ENCODE measurements around the gene NKAPL.
A peak's percentile ranks its signal among the peaks of the same experiment; 100 is the strongest.

The NKAPL gene

DNA sequence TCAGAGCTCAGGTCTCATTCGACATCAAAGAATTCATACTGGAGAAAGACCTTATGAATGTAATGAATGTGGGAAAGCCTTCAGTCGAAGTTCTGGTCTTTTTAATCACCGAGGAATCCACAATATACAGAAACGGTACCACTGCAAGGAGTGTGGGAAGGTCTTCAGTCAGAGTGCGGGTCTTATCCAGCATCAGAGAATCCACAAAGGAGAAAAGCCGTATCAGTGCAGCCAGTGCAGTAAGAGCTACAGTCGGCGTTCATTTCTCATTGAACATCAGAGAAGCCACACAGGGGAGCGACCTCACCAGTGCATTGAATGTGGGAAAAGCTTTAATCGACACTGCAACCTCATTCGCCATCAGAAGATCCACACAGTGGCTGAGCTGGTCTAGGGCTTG is 26.3 kb upstream of the NKAPL start:
- H3K9me3 Mint-ChIP-seq: no peaks in the 10 kb centered on the region
- no peak overlapping the region for H3K4me3 Mint-ChIP-seq
- ATAC-seq (no peak), DNase-seq (ENCODE audit: low spot score in 2 of 2) (no peak)
- H3K4me1 Mint-ChIP-seq: no peaks in the 10 kb centered on the region
- peaks cover 44% of the 10 kb centered on the region for H3K36me3 Mint-ChIP-seq
- no peak overlapping the region for H3K27ac Mint-ChIP-seq

DNA sequence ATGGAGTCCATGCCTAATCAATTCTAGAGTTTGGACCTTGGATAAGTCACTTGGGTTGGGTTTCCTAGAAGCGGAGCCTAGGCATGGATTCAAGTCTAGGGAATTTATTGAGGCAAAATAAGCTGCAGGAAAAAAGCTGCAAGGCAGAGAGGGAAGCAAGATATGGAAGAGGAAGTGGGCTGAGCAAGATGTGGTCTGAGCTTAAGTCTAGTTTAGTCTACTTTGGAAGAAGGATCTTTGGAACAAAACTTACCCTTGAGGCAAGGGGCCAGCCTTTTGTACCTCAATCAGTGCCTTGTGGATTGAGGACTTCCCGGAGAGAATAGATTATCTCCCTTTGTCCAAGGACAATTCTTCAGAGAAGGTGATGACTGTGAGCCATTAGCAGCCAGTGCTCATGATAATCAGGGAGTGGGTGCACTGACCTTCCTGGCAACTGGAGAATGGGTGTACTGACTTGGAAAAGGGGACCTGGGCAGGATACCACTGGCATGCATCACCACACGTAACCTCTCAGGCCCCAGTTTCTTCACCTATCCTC is 23.1 kb upstream of the NKAPL start:
- H3K36me3 Mint-ChIP-seq: peaks cover 16% of the 10 kb centered on the region
- H3K9me3 Mint-ChIP-seq: no peaks in the 10 kb centered on the region
- H3K4me1 Mint-ChIP-seq: no peaks in the 10 kb centered on the region
- no peak overlapping the region for H3K27ac Mint-ChIP-seq
- H3K4me3 Mint-ChIP-seq: no peak overlapping the region
- DNase-seq (ENCODE audit: low spot score in 2 of 2) (no peak), ATAC-seq (no peak)

DNA sequence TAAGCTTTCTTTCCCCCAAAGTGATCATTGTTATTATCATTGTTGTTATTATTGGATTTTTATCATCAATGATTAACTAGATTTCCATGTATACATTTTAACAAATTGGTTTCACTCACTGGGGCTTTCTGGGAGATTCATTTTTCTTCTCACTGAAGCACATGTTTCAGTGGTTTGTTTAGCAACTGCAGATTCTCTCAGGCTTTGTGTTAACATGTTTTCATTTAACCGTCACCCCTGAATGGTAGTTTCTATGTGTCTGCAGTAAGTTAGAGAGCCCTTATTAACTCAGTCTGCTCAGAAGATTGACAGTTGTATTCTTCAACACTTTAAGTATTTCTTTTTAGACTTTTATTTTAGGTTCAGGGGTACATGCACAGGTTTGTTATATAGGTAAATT is 19.5 kb upstream of the NKAPL start:
- no peak for ATAC-seq
- Mint-ChIP-seq H3K9me3 (no peaks in the 10 kb centered on the region), H3K27ac (no peak overlapping the region), H3K4me3 (no peak overlapping the region), H3K36me3 (peaks cover 13% of the 10 kb centered on the region), H3K4me1 (no peaks in the 10 kb centered on the region)
- DNase-seq (ENCODE audit: low spot score in 2 of 2): no peak

DNA sequence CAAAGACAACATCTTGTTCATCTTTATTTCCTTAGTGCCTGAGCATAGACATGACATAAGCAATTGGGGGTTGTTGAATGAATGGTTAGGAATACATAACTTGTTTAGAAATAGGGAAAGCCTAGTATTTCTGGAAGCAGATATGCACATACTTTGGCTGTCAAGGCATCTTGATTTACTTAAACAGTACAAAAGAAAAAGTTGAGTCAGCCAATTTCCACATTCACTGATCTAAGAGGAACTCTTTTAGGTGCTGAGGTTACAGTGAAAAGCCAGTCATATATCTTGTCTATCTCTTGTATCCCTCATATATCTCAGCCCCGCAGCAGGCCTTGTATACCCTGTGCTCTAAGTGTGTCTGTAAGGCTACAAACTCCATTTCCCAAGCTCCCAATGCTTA is 18.6 kb upstream of the NKAPL start:
- Mint-ChIP-seq H3K4me3 (no peak overlapping the region), H3K9me3 (no peaks in the 10 kb centered on the region), H3K4me1 (no peaks in the 10 kb centered on the region), H3K36me3 (peaks cover 21% of the 10 kb centered on the region), H3K27ac (no peak overlapping the region)
- no peak for ATAC-seq
- DNase-seq (ENCODE audit: low spot score in 2 of 2): no peak

DNA sequence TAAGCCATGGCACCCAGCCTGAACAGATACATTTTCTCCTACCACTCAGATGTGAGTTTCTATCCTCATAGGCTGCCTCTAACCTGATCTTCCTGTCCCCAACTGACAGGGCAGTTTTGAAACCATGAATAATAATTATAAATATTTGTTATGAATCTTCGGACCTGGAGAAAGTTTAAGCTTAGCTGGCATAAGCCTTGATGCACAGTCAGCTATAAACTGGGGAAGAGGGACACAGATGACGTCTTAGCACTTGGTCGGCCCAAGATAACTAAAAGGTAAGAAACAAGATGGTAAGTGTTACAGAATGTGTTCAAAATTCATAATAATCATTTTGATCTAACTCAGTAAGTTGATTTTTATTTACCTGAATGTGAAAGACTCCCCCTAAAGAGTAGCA is 15.2 kb upstream of the NKAPL start:
- Mint-ChIP-seq H3K9me3 (no peaks in the 10 kb centered on the region), H3K36me3 (peaks cover 51% of the 10 kb centered on the region), H3K4me3 (no peak overlapping the region), H3K4me1 (peaks cover 5% of the 10 kb centered on the region), H3K27ac (no peak overlapping the region)
- DNase-seq (ENCODE audit: low spot score in 2 of 2): no peak
- ATAC-seq: no peak

DNA sequence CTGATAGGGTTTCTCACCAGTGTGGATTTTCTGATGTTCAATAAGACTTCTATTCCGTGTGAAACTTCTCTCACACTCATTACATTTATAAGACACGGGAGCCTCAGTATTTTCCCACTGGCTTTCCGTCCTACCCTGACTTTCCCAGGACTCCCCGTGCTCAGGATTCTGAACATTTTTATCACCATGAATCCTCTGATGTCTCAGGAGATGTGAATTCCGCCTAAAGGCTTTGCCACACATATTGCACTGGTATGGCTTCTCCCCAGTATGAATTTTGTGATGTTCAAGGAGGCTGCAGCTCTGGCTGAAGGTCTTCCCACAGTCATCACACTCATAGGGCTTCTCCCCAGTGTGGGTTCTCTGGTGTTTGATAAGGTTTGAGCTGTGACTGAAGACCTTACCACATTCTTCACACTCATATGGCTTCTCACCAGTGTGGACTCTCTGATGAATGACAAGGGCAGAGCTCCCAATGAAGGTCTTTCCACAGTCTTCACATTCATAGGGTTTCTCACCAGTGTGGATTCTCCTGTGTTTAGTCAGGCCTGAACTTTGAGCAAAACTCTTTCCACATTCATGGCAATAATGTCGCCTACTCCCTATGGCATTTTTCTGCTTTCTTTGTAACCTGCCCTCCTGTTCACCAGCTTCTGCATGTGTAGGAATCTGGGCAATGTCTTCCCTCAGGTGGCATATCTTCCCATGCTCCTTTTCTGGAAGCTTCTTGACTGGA is 13.7 kb upstream of the NKAPL start:
- Mint-ChIP-seq H3K9me3 (no peaks in the 10 kb centered on the region), H3K36me3 (peaks cover 64% of the 10 kb centered on the region), H3K4me3 (no peak overlapping the region), H3K27ac (peak overlapping the region; percentile 14), H3K4me1 (peaks cover 6% of the 10 kb centered on the region)
- ATAC-seq: no peak
- DNase-seq (ENCODE audit: low spot score in 2 of 2): no peak

DNA sequence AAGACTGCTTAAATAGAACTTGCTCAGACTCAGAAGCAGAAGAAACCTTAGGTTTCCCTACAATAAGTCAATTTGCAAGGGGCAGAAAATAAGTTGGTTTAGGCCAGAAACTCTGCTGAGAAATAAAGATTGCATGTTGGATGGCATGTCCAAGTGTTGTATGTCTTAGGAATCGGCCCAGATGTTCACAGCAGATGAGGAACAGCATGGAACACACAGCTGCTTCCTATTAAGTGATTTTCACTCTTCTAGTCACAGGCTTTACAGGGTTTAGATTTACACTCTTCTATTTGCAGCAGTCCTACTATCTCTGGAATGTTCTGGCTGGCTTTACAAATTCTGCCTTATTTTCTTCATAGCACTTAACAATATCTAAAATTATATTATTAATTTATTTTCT is 10.2 kb upstream of the NKAPL start:
- ATAC-seq: no peak
- Mint-ChIP-seq H3K4me3 (no peak overlapping the region), H3K36me3 (peaks cover 65% of the 10 kb centered on the region), H3K9me3 (no peaks in the 10 kb centered on the region), H3K4me1 (peaks cover 29% of the 10 kb centered on the region), H3K27ac (no peak overlapping the region)
- DNase-seq (ENCODE audit: low spot score in 2 of 2): no peak

DNA sequence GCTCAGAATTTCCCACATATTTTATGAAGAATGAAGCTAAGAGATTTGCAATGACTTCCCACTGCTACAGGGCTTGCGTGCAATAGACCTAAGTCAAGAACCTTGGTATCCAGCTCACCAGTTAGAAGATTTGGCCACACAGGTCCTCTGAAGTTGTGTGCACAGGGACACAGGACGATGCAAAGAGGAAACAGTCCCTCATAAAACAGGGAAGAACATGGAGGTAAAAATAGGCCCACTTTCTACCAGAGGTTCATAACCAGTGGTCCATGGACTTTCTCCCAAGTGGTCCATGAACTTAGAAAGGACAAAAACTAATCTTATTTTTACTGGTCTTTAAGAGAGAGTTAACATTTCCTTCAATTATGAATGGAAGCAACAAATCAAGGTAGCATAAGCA is 8.3 kb upstream of the NKAPL start:
- peak overlapping the region; percentile 98 for H3K4me3 Mint-ChIP-seq
- ATAC-seq (no peak), DNase-seq (ENCODE audit: low spot score in 2 of 2) (no peak)
- H3K4me1 Mint-ChIP-seq: peaks cover 27% of the 10 kb centered on the region
- no peaks in the 10 kb centered on the region for H3K9me3 Mint-ChIP-seq
- H3K36me3 Mint-ChIP-seq: peaks cover 46% of the 10 kb centered on the region
- no peak overlapping the region for H3K27ac Mint-ChIP-seq

DNA sequence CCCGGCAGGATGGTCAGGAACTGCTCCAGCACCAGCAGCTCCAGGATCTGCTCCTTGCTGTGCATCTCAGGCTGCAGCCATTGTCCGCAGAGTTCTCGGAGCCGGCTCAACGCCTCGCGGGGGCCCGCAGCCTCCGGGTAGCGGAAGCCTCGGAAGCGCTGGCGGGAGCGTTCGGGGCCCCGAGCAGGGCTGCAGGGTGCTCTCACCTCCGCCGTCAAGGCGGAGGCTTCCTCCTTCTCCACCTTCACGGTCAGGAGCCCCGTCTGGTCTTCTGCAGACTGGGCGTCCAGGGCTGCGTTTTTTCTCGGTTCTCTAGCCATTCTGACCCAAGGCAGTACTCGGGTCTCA is 7.5 kb upstream of the NKAPL start:
- Mint-ChIP-seq H3K27ac (peak overlapping the region; percentile 93), H3K36me3 (peaks cover 39% of the 10 kb centered on the region), H3K4me1 (peaks cover 23% of the 10 kb centered on the region), H3K9me3 (no peaks in the 10 kb centered on the region), H3K4me3 (peak overlapping the region; percentile 98)
- peak in 1 of 2 donors; percentile 24 for DNase-seq (ENCODE audit: low spot score in 2 of 2)
- peak; percentile 84 for ATAC-seq

DNA sequence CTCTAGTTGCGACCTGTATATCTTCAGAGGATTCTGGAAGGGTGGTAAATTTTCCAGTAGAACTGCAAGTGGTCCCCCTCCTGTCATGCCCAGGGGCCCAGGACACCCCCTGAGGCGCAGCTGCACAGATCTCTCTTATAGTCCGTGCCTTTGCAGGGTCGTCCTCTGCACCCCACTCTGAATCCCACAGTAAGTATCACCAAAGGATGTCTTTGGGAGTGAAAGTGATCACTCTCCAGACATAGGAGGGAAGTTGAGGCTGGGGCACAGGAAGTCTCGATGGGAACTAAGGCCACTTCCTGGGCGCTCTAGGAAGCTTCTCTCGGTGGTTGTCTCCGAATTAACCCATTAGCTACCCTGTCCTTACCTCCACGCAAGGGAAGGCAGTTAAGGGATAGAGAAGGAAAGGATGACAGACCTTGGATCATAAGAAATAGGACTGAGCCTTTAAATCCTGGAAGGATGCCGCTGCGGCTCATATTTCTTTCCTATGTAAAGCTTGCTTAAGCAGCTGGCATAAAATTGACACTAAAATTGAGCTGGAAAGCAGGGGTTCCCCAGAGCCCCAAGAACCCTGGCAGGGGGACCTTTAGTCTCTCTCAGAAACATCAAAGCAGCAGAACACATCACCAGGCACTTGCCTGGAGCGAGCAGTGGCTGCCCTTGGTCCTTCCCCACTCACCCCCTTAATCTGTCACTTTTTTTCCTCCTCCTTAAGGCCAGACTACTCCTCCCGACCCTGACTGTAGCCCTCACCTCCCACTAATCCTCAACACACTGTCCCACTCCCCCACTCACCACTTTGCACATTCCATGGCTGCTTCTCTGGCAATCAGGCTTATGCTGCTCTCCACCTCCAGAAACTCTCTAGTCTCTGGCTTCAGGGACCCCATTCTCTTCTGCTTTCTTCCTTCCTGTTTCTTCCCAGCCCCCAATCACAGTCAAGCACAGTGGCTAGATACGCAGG is 6.8 kb upstream of the NKAPL start, which contains the start of gene ZKSCAN4:
Gene ZKSCAN4 (minus strand): TSS at position 261 of the 967 bp plus-strand sequence. CDS start 289 bp downstream, outside the sequence.
- peak within 1 kb of the TSS; percentile 98 for H3K4me3 Mint-ChIP-seq
- H3K9me3 Mint-ChIP-seq: no peaks in the 10 kb centered on the region
- peaks cover 23% of the 10 kb centered on the region for H3K4me1 Mint-ChIP-seq
- peak; percentile 70 to 89 for DNase-seq (ENCODE audit: low spot score in 2 of 2)
- ATAC-seq: peak; percentile 93
- peaks cover 32% of the 10 kb centered on the region for H3K36me3 Mint-ChIP-seq
- peak within 1 kb of the TSS; percentile 93 for H3K27ac Mint-ChIP-seq

DNA sequence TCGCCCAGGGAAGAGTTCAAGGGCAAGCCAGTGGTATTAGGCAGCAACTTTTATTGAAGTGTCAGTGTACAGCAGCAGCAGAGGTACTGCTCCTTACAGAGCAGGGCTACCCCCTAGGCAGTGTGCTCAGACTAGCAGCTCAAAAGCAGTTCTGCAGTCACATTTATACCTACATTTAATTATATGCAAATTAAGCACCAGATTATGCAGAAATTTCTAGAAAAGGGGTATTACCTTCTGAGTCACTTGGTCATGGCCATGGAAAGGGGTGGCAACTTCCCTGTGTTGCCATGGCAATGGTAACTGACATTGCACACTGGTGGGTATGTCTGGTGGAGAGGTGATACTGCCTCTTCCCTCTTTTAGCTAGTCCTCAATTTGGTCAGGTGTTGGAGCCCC is 5.0 kb upstream of the NKAPL start:
- no peak for ATAC-seq
- DNase-seq (ENCODE audit: low spot score in 2 of 2): no peak
- no peaks in the 10 kb centered on the region for H3K9me3 Mint-ChIP-seq
- peaks cover 29% of the 10 kb centered on the region for H3K4me1 Mint-ChIP-seq
- H3K4me3 Mint-ChIP-seq: no peak overlapping the region
- peaks cover 24% of the 10 kb centered on the region for H3K36me3 Mint-ChIP-seq
- no peak overlapping the region for H3K27ac Mint-ChIP-seq

DNA sequence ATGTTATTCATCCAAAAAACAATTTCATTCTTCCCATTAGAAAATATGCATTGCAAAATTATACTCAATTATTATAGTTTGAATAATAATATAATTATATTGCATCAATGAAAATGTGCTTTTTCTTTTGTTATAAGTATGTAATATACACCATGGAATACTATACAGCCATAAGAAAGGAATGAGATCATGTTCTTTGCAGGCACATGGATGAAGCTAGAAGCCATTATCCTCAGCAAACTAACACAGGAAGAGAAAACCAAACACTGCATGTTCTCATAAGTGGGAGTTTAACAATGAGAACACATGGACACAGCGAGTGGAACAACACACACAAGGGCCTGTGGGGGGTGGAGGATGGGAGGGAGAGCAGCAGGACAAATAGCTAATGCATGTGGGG is 2.1 kb upstream of the NKAPL start:
- Mint-ChIP-seq H3K4me3 (no peak overlapping the region), H3K36me3 (peaks cover 7% of the 10 kb centered on the region), H3K27ac (no peak overlapping the region), H3K9me3 (no peaks in the 10 kb centered on the region), H3K4me1 (peaks cover 15% of the 10 kb centered on the region)
- DNase-seq (ENCODE audit: low spot score in 2 of 2) (no peak), ATAC-seq (no peak)

DNA sequence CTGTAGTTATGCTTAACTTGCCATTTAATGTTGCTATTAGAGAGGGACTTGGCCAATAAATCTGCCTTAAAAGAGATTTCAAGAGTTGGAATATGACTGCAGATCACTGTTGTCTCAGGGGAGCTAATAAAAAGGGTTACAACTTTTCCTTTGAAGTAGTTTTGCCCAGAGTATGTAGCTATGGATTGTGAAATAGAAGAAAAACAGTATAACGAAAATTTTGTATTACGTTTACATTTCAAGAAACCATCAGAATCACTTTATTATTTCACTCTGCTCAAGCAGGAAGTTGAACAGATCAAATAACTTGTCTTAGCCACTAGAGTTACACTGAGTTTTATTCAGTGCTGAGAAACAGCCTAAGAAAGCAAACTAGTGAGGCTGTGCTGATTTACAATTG is 4.8 kb downstream of the NKAPL start:
- ATAC-seq (no peak), DNase-seq (ENCODE audit: low spot score in 2 of 2) (no peak)
- Mint-ChIP-seq H3K4me3 (no peak overlapping the region), H3K36me3 (peaks cover 2% of the 10 kb centered on the region), H3K4me1 (peaks cover under 1% of the 10 kb centered on the region), H3K9me3 (no peaks in the 10 kb centered on the region), H3K27ac (no peak overlapping the region)

DNA sequence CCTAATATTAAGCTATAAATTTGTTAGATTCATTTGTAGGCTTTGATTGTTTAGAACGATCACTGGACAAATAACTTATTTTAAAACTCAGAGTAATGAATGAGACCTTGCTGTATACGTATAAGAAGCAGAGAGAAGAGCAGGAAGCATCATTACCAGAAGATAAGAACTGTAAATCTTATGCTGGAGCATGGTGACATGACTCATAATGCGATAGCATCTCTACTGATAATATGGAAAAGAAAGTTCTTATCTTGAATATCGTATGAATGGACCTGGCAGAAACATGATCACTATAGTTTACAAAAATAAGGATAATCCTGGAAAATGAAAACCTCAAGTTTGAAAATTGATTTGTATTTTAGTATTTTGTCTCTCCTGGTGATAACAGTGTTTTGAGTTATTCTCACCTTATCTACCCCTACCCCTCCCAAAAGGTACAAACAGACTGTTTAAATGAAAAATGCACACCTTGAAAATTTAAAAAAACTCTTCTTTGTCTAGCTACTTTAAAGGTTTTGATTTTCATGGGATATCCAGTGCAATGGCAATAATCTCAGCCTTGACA is 5.8 kb downstream of the NKAPL start:
- peaks cover 5% of the 10 kb centered on the region for H3K4me1 Mint-ChIP-seq
- no peaks in the 10 kb centered on the region for H3K36me3 Mint-ChIP-seq
- H3K4me3 Mint-ChIP-seq: no peak overlapping the region
- H3K27ac Mint-ChIP-seq: no peak overlapping the region
- ATAC-seq (no peak), DNase-seq (ENCODE audit: low spot score in 2 of 2) (no peak)
- H3K9me3 Mint-ChIP-seq: no peaks in the 10 kb centered on the region

DNA sequence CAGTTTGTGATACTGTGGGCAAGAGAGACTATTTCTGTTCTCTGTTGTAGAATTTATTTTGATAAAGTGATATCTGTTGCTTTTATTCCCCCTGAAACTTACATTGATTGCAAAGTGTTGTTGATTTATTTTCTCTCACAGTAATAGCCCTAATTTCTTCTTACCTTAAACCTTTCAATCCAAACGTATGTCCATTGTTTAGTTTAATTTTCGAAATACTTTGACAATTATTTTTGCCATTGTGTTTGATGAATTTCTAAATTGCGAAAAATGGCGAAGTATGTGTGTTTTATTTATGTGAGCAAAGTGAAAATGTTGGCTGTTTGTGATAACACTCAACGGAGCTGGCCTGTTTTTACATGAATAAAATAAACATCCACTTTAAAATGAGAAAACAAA is 7.5 kb downstream of the NKAPL start:
- Mint-ChIP-seq H3K27ac (no peak overlapping the region), H3K4me1 (peaks cover 14% of the 10 kb centered on the region), H3K4me3 (no peak overlapping the region), H3K9me3 (no peaks in the 10 kb centered on the region), H3K36me3 (no peaks in the 10 kb centered on the region)
- ATAC-seq (no peak), DNase-seq (ENCODE audit: low spot score in 2 of 2) (no peak)

Measured in stimulated activated effector memory CD8-positive, alpha-beta T cell treated with anti-CD3 and anti-CD28 coated beads, Interleukin-12 subunit alpha, Interleukin-12 subunit beta, amount 100 ng/mL, for 72 hours (primary cell).